ENCODE data around the gene SACS.
"Not testable (repeated sequence)": the region's sequence is repeated elsewhere in the genome, so short reads cannot be mapped to it uniquely, and the experiment has no call there.

The SACS gene

DNA sequence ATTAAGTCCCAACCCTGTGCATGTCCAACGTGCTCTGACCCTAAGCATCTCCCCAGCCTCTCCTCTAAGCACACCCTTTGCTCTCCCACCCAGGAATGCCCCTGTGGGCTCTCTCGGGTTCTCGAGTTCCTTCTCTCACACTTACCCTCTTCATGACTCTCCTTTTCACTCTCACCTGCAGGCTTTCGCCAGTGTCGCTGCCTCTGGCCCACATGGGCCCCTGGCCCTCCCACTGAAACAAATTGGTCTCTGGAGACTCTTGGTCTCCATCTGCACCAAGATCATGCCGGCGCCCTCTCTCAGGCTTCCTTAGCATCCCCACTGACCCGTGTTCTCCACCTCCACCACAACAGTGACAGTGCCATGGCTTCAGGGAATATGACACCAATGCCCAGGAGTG is 19.6 kb upstream of the SACS start:
- no peak for DNase-seq

DNA sequence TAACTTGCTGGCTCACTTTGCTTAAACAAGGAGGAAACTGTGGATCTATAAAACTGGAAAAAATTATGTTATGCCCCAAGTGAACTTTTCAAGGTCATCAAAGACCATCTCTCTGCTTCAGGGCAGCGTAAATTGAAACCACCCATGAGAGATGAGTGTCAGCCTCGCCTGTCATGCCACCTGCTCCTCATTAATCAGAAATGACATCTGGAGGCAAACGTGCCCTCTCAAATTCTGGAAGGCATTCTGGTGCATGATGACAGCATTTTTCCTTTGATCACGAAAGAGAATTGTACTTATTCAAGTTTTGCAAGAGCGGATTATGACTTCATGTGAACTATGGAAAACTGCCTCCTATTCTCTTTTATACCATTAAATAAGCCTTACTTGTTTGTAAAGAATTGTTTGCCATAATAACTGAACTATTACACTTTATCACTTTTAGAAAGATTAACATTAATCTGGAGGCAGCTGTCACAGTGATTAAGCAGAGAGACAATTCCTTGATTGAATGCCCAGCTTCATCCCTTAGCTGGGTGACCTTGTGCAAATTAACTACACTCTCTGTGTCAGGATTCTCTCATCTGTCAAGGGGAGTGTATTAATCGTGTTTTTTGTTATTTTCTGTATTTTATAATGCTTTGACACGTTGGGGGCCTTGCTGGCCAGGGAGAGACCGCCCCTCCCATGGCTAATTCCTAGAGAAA is 17.0 kb upstream of the SACS start:
- peak in 1 of 2 experiments; percentile 43 for DNase-seq

DNA sequence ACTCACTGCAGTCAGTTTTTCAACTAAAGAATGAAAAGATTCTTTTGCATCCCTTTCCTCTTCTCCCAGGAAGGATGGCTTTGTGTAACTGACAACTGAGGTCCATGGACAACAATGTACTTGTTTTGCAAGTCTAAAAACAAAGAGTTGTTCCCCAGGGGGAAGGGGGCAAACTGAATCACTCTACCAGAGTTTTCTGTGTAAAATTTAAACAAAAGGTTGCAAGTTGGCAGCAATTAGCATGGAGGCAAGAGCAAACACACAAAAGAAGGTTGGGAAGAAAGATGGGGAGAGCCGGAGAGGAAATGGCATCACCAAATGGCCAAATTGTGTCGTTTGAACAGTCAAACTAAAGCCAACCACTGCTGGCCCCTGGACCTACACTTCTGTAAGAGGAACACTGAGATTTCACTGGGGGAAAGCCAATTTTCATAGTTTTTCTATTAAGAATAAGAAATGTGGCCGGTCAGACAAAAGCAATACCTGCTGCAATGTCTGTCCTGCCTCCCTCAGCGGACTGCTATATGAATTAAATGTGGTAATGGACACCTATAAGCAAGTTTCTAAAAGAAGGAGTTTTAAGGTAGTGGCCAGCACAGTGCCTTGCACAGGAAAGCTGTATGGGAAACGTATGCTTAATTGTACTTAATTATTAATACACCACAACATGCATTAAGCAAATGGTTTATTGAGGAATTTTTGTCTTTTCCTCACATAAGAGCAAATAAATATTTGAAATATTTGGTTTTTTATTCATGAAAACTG is 16.1 kb upstream of the SACS start:
- DNase-seq = no peak

DNA sequence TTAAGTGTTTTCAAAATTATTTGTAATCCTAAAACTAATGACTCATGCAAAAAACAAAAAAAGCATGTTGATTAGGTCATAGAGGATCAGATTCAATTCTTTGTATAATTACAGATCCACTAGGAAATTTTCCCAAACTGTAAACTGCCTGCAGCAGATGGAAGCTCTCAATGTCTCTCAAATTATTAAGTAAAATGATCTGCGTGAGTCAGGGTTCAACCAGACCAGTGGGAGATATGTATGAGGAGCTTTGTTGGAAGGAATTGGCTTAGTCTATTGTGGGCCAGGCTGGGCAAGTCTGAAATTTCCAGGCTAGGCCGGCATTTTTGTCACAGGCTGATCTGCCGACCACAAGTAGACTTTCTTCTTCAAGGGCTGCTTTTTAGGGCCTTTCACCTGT is 14.4 kb upstream of the SACS start:
- no peak for DNase-seq

DNA sequence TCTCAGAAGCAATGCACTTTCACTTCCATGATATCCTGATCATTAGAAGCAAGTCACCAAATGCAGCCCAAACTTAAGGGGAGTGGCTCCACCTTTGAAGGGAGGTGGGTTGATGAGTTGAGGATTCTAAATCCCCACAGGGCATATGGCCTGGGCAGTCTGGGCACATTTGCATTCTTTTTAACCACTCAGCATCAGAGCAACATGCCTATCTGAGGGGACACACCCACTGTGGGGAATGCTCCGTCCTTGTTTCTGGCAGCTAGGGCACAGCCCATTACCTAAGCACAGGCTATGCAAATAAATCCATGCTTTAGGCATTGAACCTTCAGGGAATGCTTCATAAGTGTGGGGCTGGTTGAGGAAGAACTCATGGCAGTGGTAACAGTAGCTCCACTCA is 12.3 kb upstream of the SACS start:
- no peak for DNase-seq

GRCh38 chr13:23443878-23444277 is 10.4 kb upstream of the SACS start:
- DNase-seq = peak; percentile 47 to 49

- DNase-seq = no peak
Observed at GRCh38 chr13:23443110-23443509, 9.6 kb upstream of the SACS start.

DNA sequence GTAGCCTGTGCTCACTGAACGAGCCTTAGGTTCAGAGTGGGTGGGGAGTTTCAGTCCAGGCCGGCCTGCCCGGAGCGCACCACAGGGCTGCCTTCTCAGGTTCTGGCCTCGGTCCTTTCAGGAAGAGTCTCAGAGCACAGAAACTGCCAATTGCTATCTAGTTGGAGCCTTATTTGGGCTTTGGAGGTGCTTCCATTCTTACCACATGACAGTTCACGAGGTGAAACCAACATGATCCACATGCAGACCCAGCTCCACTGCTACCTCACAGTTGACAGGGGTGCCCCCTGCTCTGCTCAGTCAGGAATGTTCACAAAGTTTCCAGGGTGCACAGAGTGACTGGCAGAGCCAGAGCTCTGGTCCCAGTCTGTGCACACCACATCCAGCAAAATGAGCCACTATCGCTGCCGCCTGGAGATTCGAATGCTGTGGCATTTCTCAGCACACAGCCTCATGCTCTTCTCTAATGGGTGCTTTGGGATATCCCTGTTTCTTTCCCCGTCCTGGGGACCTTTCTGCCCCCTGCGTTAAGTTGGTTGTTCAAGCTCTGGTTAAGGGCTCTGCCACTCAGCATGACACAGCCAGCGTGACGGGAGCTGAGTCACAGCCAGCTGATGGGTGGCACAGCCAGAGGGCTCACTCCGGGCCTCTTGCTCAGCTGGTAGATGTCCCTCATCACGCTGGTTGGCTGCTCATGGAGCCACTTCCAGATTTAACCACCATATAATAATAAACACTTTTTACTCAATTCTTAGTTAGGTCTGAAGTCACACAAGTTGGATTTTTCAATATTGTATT is 7.5 kb upstream of the SACS start:
- no peak for DNase-seq

- not testable (repeated sequence) for DNase-seq
Observed at GRCh38 chr13:23440324-23440723, 6.8 kb upstream of the SACS start.

GRCh38 chr13:23437916-23438315 is 4.4 kb upstream of the SACS start:
- DNase-seq = no peak

GRCh38 chr13:23436680-23437079 is 3.2 kb upstream of the SACS start:
- no peak for DNase-seq

GRCh38 chr13:23434491-23434890 is 989 bp upstream of the SACS start:
- DNase-seq = no peak

- no peak for DNase-seq
Observed at GRCh38 chr13:23432626-23433025, 876 bp downstream of the SACS start.

DNA sequence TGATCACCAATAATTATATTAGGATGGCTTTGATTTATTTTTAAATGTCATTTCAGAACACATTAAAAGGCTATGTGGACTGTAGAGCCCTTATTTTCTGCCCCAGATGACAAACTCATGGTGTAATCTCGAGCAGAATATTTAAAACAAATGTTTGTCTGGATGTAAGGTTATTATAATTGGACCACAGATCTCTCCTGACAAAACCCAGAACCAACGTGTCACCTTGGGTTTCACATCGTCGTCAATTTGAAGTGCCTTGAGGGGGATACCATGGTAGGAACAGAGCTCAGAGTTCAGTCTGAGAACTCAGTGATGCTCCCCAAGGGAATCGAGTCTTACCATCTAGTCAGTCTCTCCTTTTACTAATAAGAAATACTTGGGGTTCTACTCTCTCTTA is 2.8 kb downstream of the SACS start:
- no peak for DNase-seq

GRCh38 chr13:23427881-23428528 is 5.5 kb downstream of the SACS start:
- no peak for DNase-seq

DNA sequence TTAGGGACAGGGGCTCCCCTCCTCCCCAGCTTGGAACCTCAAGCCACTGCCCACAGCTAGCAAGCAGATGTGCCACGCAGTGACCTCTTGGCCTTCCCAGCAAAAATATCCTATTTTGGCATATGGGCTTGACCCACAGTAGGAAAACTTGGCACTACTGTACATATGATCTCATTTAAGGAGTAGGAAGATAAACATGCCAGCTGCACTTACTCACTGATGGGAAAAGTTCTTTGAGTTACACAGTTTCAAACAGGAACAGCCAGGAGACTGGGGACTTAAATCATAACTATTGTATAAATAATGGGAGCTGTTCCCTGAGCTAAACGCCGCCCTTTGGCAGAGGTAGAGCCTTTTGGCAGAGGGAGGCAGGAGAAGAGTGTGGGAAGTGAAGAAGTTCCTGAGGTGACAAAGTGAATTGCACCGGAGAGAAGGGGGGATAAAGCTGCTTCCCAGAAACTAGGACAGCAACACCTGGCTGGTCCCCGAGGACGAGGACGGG is 6.1 kb downstream of the SACS start:
- no peak for DNase-seq

DNA sequence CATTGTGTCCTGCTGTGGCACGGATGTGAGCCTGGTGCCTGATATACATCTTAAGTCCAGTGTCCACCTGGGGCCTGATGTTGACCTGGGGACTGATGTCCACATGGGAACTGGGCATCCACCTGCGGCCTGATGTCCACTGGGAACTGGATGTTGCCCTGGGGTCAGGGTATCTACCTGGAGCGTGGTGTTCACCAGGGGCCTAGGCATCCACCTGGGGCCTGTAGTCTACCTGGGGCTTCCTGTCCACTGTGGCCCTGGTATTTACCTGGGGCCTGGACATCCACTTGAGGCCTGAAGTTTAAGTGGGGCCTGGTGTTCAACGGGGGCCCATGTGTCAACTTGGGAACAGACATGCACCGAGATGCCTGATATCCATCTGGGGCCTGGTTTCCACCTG is 11.9 kb downstream of the SACS start:
- no peak for DNase-seq

- no peak for DNase-seq
Observed at GRCh38 chr13:23418776-23419683, 14.5 kb downstream of the SACS start.

DNA sequence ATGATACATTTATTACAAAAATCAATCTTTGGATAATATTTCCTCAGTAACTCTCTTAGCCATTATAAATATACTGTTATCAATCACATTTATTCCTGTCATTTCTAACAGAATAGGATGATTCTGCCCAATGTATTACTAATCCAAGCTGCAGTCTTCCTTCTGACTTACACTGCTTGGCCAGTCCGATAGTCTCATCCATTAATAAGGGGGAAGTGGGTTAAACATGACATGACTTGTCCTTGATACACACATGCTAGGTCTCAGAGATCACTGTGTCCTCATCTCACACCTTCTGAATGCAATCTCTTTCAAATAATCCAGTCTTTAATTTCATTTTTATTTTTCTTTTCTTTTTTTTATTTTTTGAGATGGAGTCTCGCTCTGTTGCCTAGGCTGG is 18.8 kb downstream of the SACS start:
- no peak for DNase-seq

GRCh38 chr13:23411706-23412105 is 21.8 kb downstream of the SACS start:
- DNase-seq = peak in 1 of 2 experiments; percentile 46

- no peak for DNase-seq
Observed at GRCh38 chr13:23411220-23411619, 22.3 kb downstream of the SACS start.

DNA sequence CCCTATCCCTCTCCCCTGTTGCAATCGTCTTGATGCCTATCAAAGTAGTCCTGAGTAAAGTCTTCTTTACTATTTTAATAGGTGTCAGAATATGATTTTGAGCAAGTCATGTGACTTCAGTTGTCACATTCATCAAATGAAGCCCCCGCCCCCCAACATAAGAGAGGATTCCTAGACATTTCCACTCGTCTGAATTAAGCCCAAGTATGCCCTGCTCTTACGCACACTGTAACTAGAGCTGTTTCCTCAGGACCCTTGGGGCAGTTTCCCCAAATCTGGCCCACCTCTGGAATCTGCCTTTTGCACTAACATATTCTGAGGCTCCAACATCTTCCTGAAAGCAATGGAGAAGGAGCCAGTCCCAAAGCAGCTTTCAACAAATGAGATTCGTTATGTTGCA is 25.5 kb downstream of the SACS start:
- DNase-seq = no peak

Data from NCI-H187 (cell line).